H1 (cell line): ENCODE results near the gene OR52K1. TPM values are rescaled to one million over a fixed set of nuclear protein-coding genes. Genes with fewer than 3 reads are reported as not detected.

Experiments
- SUZ12 ChIP-seq: fragments of 200-600 bp; sonication (generic); IDR thresholded peaks from 2 replicates; pipeline ENCODE4 v1.6.1; 2012; ENCODE audit warnings: mild to moderate bottlenecking, inconsistent platforms, low read length, moderate library complexity, mixed read lengths
- USF2 ChIP-seq: IDR thresholded peaks from 2 replicates; pipeline ENCODE4 v1.6.1; 2011; ENCODE audit warnings: low read length, improper control_type of control experiment
- polyA plus RNA-seq, 7 experiments: library from polyadenylated mRNA; depleted of rRNA in 3 of 7; stranded (reverse) in 5 of 7; unstranded in 2 of 7; fragments of >200 nt in 5 of 7; fragments of 200-250 nt in 2 of 7; gene quantifications; 1 replicate in 5 of 7; 2 replicates in 1 of 7; 4 replicates in 1 of 7; pipeline versions ENCODE4 v1.2.1 to v1.2.3, GENCODE V29; 2011 to 2013; ENCODE audit warnings: missing spikeins in 2 of 7, mixed read lengths in 2 of 7
- total RNA-seq: library from RNA; stranded (reverse); fragmentation: NEBNext Ultra II Directional; extraction: Animal tissue kit (Norgen Biotek cat#: 25700); gene quantifications from 2 replicates; pipeline ENCODE4 v1.2.1, GENCODE V29; 2021
- TF ChIP-seq, protein P1 (sequence below): IDR thresholded peaks from 2 replicates; pipeline ENCODE4 v1.6.1; 2011; ENCODE audit warnings: low read depth, mild to moderate bottlenecking, low read length; ENCODE audit not compliant: insufficient read depth

Gene OR52K1
- total and polyA plus RNA-seq, 2 of the 8 experiments (the other 6 are each of a cell fraction or from before 2014, with no cell fraction given), result not detected

DNA sequence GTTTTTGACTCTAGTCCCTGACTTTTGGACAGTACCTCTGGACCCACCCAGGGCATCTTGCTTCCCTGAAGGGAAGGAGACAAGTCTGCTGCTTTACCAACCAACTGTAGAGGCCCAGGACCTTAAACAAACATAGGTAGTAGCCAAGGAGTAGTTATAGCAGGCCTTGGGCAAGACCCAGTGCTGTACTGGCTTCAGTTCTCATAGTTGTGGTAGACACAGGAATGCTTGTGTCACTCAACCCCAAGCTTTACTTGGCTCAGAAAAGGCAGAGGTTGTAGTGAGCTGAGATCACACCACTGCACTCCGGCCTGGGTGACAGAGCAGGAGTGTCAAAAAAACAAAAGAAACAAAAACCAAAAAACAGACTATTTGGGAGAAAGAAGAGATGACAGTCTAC, 41.2 kb downstream of the OR52K1 start (continued):
- no peak for TF ChIP-seq SUZ12
- TF ChIP-seq, protein P1, sequence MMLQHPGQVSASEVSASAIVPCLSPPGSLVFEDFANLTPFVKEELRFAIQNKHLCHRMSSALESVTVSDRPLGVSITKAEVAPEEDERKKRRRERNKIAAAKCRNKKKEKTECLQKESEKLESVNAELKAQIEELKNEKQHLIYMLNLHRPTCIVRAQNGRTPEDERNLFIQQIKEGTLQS, result no peak
- no peak for TF ChIP-seq USF2
